ENCODE results near the gene ARHGAP15. TPM values are rescaled to one million over a fixed set of nuclear protein-coding genes. Genes with fewer than 3 reads are reported as not detected.

Gene ARHGAP15
- total and polyA plus RNA-seq, 2 experiments from 2014 or later, result 0.26 TPM; not detected in 1

GRCh38 chr2:143345887-143346787, 216.9 kb downstream of the ARHGAP15 start:
- Histone ChIP-seq H3K4me2 (no peak overlapping the region), H3K4me3 (no peak overlapping the region), H3K4me1 (ENCODE audit: insufficient read depth) (peaks cover 47% of the 10 kb centered on the region), H2AFZ (no peak overlapping the region), H3K27me3 (ENCODE audit: insufficient read depth) (no peaks in the 10 kb centered on the region), H4K20me1 (replicated peaks; ENCODE audit: insufficient read depth) (no peaks in the 10 kb centered on the region), H3K36me3 (ENCODE audit: insufficient read depth) (no peaks in the 10 kb centered on the region), H3K27ac (ENCODE audit: low read depth) (no peak overlapping the region), H3F3A (replicated peaks; ENCODE audit: low read depth) (no peaks in the 10 kb centered on the region), H3K9me2 (ENCODE audit: insufficient read depth) (no peaks in the 10 kb centered on the region), H3K79me2 (replicated peaks; ENCODE audit: insufficient read depth) (no peaks in the 10 kb centered on the region)
- H3K9me3 Mint-ChIP-seq, result no peaks in the 10 kb centered on the region
- DNase-seq (ENCODE audit: low spot score) (no peak), ATAC-seq (no peak)
- no peaks in the 10 kb centered on the region for H3K27me3 Mint-ChIP-seq (ENCODE audit: insufficient read depth, low read depth, poor library complexity)
- no peaks in the 10 kb centered on the region for H3K36me3 Mint-ChIP-seq (ENCODE audit: low read depth)
- H3K27ac Mint-ChIP-seq, result no peak overlapping the region
- peaks cover 57% of the 10 kb centered on the region for H3K4me1 Mint-ChIP-seq
- no peak overlapping the region for H3K4me3 Mint-ChIP-seq
- TF ChIP-seq EZH2phosphoT487 (IDR thresholded peaks at IDR 0.05; ENCODE audit: unreplicated experiment) (no peak), POLR2AphosphoS5 (IDR thresholded peaks at IDR 0.05; ENCODE audit: low read depth) (no peak), ZNF114 (CRISPR knock-in tag; IDR thresholded peaks at IDR 0.05) (no peak), REST (IDR thresholded peaks at IDR 0.05; ENCODE audit: unreplicated experiment) (no peak), JUNB (IDR thresholded peaks at IDR 0.05; ENCODE audit: unreplicated experiment) (no peak), CTCF (conservative IDR thresholded peaks at IDR 0.05; ENCODE audit: low read depth in 2 of 2) (no peak), ZNF462 (CRISPR knock-in tag; IDR thresholded peaks at IDR 0.05) (no peak), ZNF331 (CRISPR knock-in tag; IDR thresholded peaks at IDR 0.05; ENCODE audit: low read depth) (no peak), EZH2 (IDR thresholded peaks at IDR 0.05; ENCODE audit: low read depth, unreplicated experiment) (no peak), CREB1 (CRISPR knock-in tag; IDR thresholded peaks at IDR 0.05; ENCODE audit: low read depth) (no peak)

Data from GM23338 (cell line).